Measurements from ENCODE around the gene PTPRN2. TPM values are rescaled to one million over a fixed set of nuclear protein-coding genes. Genes with fewer than 3 reads are reported as not detected.
A peak's percentile ranks its signal among the peaks of the same experiment; 100 is the strongest.

PTPRN2 gene
- total and polyA plus RNA-seq, 2 of the 8 experiments (the other 6 are each of a cell fraction or from before 2014, with no cell fraction given): 2.6 to 4.5 TPM

- H4K5ac ChIP-seq (ENCODE audit: insufficient read length, low read depth, low read length): no peak overlapping the region
- no peak overlapping the region for H4K91ac ChIP-seq (replicated peaks; ENCODE audit: insufficient read length, low read length)
- no peak overlapping the region for H4K8ac ChIP-seq (ENCODE audit: extremely low read depth, insufficient read depth, low read length)
- H3K36me3 ChIP-seq (ENCODE audit: control insufficient read depth in 2 of 4, insufficient read depth in 4 of 4, low read length in 3 of 4): peaks cover 0 to 43% (median 27%) of the 10 kb centered on the region in 4 experiments; a peak in 7 of 8 replicates
- no peaks in the 10 kb centered on the region for H3K27me3 ChIP-seq (replicated peaks in 1 of 4; ENCODE audit: control insufficient read depth in 3 of 4, extremely low read depth in 1 of 4, insufficient read depth in 3 of 4, low read length in 3 of 4)
- FAIRE-seq (no peak), DNase-seq (ENCODE audit: low read depth in 1 of 2, low spot score in 2 of 2) (no peak)
- no peak overlapping the region for H3K4me3 ChIP-seq (ENCODE audit: extremely low read depth in 1 of 4, insufficient read depth in 2 of 4, low read depth in 3 of 4, low read length in 4 of 4)
- H2BK120ac ChIP-seq (replicated peaks; ENCODE audit: low read depth, low read length): no peak overlapping the region
- no peaks in the 10 kb centered on the region; the same call in 1 of the 2 replicates for H3K79me1 ChIP-seq (ENCODE audit: low read depth, low read length)
- H3K9me3 ChIP-seq (ENCODE audit: insufficient read depth in 2 of 2, low read depth in 1 of 2, low read length in 1 of 2): no peaks in the 10 kb centered on the region
- H3K14ac ChIP-seq (ENCODE audit: insufficient read length): no peak overlapping the region
- no peak overlapping the region for H2BK20ac ChIP-seq (ENCODE audit: low read length)
- H3K4me1 ChIP-seq (replicated peaks in 1 of 4; ENCODE audit: control insufficient read depth in 3 of 4, insufficient read depth in 4 of 4, low read length in 3 of 4): no peaks in the 10 kb centered on the region
- ChIA-PET POLR2A (ENCODE audit: partially characterized antibody) (interaction anchor here (1.5 kb wide), 1 partner anchor 12 kb away, joined by 5 read pairs; no protein-coding TSS in a partner anchor), CTCF (ENCODE audit: partially characterized antibody) (interaction anchor here (2.9 kb wide), 1 partner anchor 15 kb away, joined by 10 read pairs; no protein-coding TSS in a partner anchor)
- H3K18ac ChIP-seq (ENCODE audit: extremely low read depth, low read length): no peak overlapping the region
- H3K79me2 ChIP-seq (ENCODE audit: control insufficient read depth in 1 of 2, insufficient read depth in 2 of 2, low read length in 2 of 2): no peaks in the 10 kb centered on the region
- no peak overlapping the region for H3K56ac ChIP-seq (replicated peaks; ENCODE audit: insufficient read length, low read depth, low read length)
- H2AK5ac ChIP-seq (ENCODE audit: low read depth, low read length): no peak overlapping the region
- no peak overlapping the region for H2BK15ac ChIP-seq (ENCODE audit: low read length)
- H2AFZ ChIP-seq (ENCODE audit: low read length): no peak overlapping the region
- H3K4me2 ChIP-seq (ENCODE audit: insufficient read depth in 1 of 2, low read depth in 2 of 2, low read length in 2 of 2): no peak overlapping the region
- no peak overlapping the region for H3K23ac ChIP-seq (ENCODE audit: insufficient read length)
- WGBS, 2 experiments (ENCODE audit: extremely low coverage in 1 of 2, insufficient coverage in 1 of 2, insufficient read length in 1 of 2, insufficient replicate concordance in 2 of 2, low coverage in 1 of 2, low lambda C conversion rate in 2 of 2, missing lambda C conversion rate in 1 of 2): 88% methylated on average over 3 of the region's 3 CpGs; no CpG with 5 or more reads in 1 of the 2 experiments
- no peaks in the 10 kb centered on the region for H3K23me2 ChIP-seq (ENCODE audit: low read depth, low read length)
- H2BK12ac ChIP-seq (ENCODE audit: low read depth, low read length): no peak overlapping the region
- no peak overlapping the region for H3K9ac ChIP-seq (replicated peaks in 1 of 4; ENCODE audit: extremely low read depth in 1 of 4, low read depth in 3 of 4, low read length in 3 of 4)
- no peaks in the 10 kb centered on the region for H4K20me1 ChIP-seq (replicated peaks in 1 of 2; ENCODE audit: control insufficient read depth in 1 of 2, insufficient read depth in 2 of 2, low read length in 2 of 2)
- H3K4ac ChIP-seq (replicated peaks; ENCODE audit: insufficient read length, low read depth, low read length): no peak overlapping the region
- TF ChIP-seq CEBPB (IDR thresholded peaks at IDR 0.05; ENCODE audit: low read depth, low read length): no peak
- peak; percentile 29; the same call in 1 of the 2 replicates for TF ChIP-seq POLR2AphosphoS5 (IDR thresholded peaks at IDR 0.05; ENCODE audit: low read depth, low read length)
- no peak overlapping the region for H3K27ac ChIP-seq (ENCODE audit: low read depth, low read length)
- no peak overlapping the region for H2BK5ac ChIP-seq (ENCODE audit: low read depth, low read length)
Observed at GRCh38 chr7:158631574-158632195, 44.1 kb upstream of the PTPRN2 start.

All from H1 (cell line).